ENCODE data around the gene FBXW7. TPM values are rescaled to one million over a fixed set of nuclear protein-coding genes. Genes with fewer than 3 reads are reported as not detected.

Gene FBXW7
- polyA plus RNA-seq, 4 donors = 25.8 to 37.3 (median 32.0) TPM

DNA sequence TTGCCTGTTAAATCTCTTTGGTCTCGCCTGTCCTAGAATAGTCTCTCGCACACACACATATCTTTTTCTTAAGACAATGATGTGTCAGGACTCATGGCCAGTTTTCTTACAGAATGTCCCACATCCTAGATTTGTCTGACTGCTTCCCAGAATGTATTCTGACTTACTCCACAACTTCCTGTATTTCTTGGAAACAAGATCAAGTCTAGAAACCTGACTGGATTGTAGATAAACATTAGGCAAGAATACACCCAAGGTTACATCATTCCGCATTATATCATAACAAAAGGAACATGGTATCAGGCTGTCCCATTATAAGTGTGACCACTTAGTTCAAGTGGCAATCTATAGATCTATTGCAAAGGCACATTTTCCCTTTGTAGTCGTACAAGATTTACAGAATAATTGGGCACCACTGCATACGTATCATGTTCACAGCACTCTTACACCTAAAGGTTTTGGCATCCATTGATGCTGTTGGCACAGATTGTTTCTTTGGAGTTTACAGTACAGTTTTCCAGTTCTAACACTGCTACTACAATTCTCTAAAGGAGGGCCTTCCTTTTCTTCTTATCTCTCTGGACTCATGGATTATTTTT, 56.4 kb downstream of the FBXW7 start:
- DNase-seq (ENCODE audit: low read depth in 4 of 4, low spot score in 2 of 4) = no peak

DNA sequence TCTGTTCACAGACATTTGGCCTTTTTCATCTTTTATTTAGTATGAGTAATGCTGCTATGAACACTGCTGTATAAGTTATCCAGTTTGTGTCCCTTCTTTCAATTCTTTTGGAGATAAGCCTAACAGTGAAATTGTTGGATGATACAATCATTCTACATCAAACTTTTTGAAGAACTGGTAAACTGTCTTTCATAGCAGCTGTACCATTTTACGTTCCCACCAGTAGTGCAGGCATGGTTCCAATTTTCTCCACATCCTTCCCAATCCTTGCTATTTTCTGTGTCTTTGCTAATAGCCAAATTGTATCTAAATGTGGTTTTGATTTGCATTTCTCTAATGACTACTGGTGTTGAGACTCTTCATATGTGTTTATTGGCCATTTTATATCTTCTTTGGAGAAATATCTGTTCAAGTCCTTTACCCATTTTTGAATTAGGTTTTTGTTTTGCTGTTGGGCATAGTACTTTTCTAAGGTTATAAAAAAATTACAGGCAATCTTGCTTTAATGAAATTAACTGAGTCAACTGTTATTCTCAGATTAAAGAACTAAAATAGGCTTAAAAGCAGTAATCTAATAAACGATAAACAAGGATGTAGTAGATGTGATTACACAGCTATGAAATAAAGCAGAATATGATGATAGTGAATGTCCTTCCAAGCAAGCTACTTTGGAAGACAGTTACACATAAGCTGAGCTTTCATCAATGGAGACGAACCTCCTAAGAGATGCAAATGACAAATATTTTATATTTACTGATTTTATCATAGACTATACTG, 57.2 kb downstream of the FBXW7 start:
- no peak for DNase-seq (ENCODE audit: low read depth in 4 of 4, low spot score in 2 of 4)

DNA sequence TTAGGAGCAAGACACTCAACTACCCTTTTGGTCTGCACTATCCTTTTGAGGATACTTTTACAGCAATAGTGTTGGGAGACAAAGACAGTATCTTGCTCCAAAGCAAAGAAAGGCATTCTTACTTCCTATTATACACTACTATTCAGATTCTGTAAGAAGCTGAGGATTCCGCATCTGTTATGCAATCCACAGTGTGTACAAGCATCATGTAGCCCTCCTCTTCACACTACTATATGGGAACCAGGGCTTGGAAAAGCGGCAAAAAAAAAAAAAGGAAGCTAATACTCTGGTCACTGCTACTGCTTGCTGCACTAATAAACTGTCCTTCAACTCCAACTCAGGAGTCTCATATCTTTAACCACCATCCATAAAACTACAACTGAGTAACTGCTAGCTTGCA, 59.1 kb downstream of the FBXW7 start:
- no peak for DNase-seq (ENCODE audit: low read depth in 4 of 4, low spot score in 2 of 4)

GRCh38 chr4:152471251-152471792, 64.6 kb downstream of the FBXW7 start:
- DNase-seq (ENCODE audit: low read depth in 4 of 4, low spot score in 2 of 4) = no peak

DNA sequence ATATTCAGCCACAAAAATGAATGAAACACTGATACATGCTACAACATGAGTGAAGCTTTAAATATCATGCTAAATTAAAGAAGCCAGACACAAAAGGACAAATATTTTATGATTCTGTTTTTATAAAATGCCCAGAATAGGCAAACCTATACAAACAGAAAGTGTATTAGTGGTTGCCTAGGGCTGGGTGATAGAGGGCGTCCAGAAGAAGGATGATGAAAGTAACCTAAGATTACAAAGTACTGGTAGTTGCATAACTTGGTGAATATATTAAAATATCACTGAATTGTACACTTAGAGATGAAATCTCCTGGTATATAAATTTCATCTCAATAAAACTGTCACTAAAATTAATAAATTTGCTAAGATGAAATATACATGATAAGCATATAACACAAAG, 67.5 kb downstream of the FBXW7 start:
- DNase-seq (ENCODE audit: low read depth in 4 of 4, low spot score in 2 of 4) = no peak

DNA sequence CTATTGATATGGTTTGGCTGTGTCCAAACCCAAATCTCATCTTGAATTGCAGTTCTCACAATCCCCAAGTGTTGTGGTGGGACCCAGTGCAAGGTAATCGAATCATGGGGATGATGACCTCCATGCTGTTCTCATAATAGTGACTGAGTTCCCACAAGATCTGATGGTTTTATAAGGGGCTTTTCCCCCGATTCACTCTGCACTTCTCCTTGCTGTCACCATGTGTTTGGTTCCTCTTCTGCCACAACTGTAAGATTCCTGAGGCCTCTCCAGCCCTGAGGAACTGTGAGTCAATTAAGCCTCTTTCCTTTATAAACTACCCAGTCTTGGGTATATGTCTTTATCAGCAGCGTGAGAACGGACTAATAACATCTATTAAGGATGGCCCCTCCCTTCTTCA, 68.8 kb downstream of the FBXW7 start:
- DNase-seq (ENCODE audit: low read depth in 4 of 4, low spot score in 2 of 4) = no peak

GRCh38 chr4:152464030-152464823, 71.7 kb downstream of the FBXW7 start:
- DNase-seq (ENCODE audit: low read depth in 4 of 4, low spot score in 2 of 4) = no peak

- DNase-seq (ENCODE audit: low read depth in 4 of 4, low spot score in 2 of 4) = no peak
These were observed 72.3 kb downstream of the FBXW7 start for GRCh38 chr4:152463562-152463961.

GRCh38 chr4:152462695-152463094, 73.2 kb downstream of the FBXW7 start:
- no peak for DNase-seq (ENCODE audit: low read depth in 4 of 4, low spot score in 2 of 4)

DNA sequence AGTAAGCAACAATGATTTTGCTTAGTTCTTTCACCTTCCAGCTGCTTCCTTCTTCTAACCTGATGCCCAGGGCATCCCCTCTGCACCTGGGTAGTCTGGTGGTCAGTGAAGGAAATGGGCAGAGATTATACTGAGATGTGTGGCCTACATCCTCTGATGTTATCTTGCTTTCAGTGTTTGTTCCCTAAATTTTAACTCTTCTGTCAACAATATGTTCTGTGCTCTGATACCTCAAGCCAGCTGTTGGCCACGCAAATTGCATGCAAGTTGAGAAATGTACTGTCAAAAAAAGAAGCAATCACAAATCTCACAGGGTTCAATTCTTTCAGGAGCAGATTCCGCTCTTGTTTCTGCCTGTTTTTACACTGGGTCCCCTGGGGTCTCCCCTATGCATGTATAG, 73.8 kb downstream of the FBXW7 start:
- no peak for DNase-seq (ENCODE audit: low read depth in 4 of 4, low spot score in 2 of 4)

GRCh38 chr4:152460488-152460887, 75.4 kb downstream of the FBXW7 start:
- no peak for DNase-seq (ENCODE audit: low read depth in 4 of 4, low spot score in 2 of 4)

- DNase-seq (ENCODE audit: low read depth in 4 of 4, low spot score in 2 of 4) = no peak
These were observed 76.6 kb downstream of the FBXW7 start for GRCh38 chr4:152459326-152459725.

GRCh38 chr4:152458801-152459302, 77.0 kb downstream of the FBXW7 start:
- no peak for DNase-seq (ENCODE audit: low read depth in 4 of 4, low spot score in 2 of 4)

DNA sequence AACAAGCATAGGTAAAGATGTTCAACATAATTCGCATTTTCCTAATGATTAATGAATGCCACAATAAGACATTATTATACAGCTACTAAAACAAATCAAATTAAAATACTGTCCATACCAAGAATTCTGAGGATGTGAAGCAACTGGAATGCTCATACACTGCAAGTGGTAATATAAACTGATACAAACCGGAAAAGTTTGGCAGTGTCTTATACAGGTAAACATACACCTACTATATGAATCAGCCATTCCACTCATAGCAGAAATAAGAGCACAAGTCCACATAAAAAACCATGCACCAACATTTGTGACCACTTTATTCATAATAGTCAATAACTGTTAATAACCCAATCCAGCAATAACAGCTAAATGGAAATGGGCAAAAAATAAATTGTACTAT, 79.3 kb downstream of the FBXW7 start:
- DNase-seq (ENCODE audit: low read depth in 4 of 4, low spot score in 2 of 4) = no peak

DNA sequence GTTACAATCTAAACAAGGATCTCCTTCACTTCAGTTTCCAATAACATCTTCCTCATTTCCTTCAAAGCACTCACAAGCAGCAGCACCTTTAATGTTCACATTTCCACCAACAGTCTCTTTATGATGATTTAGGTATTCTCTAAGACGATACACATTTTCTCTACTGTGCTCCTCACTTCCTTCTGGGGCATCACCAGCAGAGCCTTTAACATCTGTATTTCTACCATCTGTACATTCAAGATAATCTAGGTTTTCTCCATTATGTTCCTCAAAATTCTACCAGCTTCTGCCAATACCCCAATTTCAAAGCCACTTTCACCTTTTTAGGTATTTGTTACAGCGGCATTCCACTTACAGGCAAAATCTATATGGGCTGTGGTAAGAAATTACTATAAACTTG, 80.6 kb downstream of the FBXW7 start:
- no peak for DNase-seq (ENCODE audit: low read depth in 4 of 4, low spot score in 2 of 4)

GRCh38 chr4:152454398-152455011, 81.4 kb downstream of the FBXW7 start:
- no peak for DNase-seq (ENCODE audit: low read depth in 4 of 4, low spot score in 2 of 4)

DNA sequence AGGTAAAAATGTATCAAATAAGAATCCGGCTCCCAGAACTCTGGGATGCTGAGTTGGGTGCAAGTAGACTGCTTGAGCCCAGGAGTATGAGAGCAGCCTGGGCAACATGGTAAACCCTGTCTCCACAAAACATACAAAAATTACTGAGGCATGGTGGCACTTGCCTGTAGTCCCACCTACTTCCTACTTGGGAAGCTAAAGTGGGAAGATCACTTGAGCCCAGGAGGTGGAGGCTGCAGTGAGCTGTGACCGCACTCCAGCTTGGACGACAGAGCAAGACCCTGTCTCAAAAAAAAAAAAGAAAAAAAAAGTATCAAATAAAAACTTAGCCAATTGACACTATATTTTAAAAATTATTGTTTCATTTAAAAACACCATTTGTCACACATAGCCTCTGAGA, 84.4 kb downstream of the FBXW7 start:
- DNase-seq (ENCODE audit: low read depth in 4 of 4, low spot score in 2 of 4) = no peak

GRCh38 chr4:152448854-152449253, 87.0 kb downstream of the FBXW7 start:
- DNase-seq (ENCODE audit: low read depth in 4 of 4, low spot score in 2 of 4) = no peak

DNA sequence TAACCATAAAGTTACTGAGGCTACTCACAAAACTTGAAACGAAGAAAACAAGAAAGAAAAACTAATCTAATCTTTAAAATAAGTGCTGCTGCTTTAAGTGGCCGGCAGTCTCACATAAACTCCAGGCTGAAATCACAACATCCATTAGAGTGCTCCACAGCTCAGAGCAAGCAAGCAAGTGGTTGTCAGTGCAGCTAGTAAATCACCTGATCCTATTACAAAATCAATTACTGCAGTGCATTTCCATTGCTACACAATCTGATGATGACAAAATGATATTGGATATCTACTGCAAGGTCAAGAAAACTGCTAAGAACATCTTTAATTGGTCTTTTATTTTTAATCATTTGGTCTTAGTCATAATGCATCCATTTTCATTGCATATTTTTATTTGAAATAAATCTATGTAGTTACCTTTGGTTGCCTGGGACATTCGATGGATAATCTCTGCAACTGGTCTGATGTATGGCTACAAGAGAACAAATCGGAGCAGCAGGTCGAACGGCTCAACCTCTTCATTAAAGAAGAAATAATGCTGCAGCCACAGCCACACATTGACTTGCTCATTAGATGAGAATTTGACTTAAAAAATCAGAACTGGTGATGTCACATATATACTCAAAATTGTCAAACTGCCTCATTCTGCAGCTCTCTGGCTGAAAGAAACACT, 87.7 kb downstream of the FBXW7 start:
- no peak for DNase-seq (ENCODE audit: low read depth in 4 of 4, low spot score in 2 of 4)

DNA sequence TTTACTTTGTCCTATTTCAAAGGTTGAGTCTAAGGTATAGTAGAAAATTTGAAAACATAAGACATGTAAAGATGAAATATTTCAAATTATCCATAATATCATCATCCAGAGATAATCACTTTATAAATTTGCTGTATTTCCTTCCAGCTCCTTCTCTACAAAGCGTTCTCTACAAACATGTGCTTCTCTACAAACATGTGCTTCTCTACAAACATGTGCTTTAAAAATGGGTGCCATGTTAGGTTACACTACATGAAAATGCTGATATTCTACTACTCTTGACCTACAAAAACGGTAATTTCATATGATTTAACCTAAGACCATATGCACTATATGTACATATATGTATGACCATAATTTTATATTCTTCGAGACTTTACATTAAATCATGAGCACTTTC, 92.0 kb downstream of the FBXW7 start:
- DNase-seq (ENCODE audit: low read depth in 4 of 4, low spot score in 2 of 4) = no peak
